Measurements from ENCODE around the gene MAD1L1. TPM values are rescaled to one million over a fixed set of nuclear protein-coding genes. Genes with fewer than 3 reads are reported as not detected.

MAD1L1 gene
- total and polyA plus RNA-seq, 7 experiments from 2014 or later: 112 to 314 (median 136) TPM

- ChIA-PET POLR2A (no interaction called here), CTCF (no interaction called here)
- Histone ChIP-seq H3K36me3 (ENCODE audit: control insufficient read depth in 2 of 3, insufficient read depth in 3 of 3, low read length in 3 of 3) (peaks cover 0 to 10% (median 0%) of the 10 kb centered on the region in 3 experiments), H3K27me3 (ENCODE audit: control insufficient read depth in 2 of 2, insufficient read depth in 2 of 2, low read length in 2 of 2) (no peaks in the 10 kb centered on the region), H3K9me3 (ENCODE audit: control insufficient read depth in 2 of 3, low read length in 3 of 3) (no peaks in the 10 kb centered on the region), H3K4me3 (ENCODE audit: low read length) (no peak overlapping the region), H3K27ac (ENCODE audit: low read depth, low read length) (no peak overlapping the region), H3K4me1 (ENCODE audit: control insufficient read depth in 2 of 2, insufficient read depth in 2 of 2, low read length in 2 of 2) (peaks cover 0 to 2% of the 10 kb centered on the region in 2 donors)
- Mint-ChIP-seq H3K4me1 (peaks cover 2 to 12% (median 9%) of the 10 kb centered on the region in 7 donors), H3K9me3 (no peaks in the 10 kb centered on the region), H3K27ac (no peak overlapping the region), H3K4me3 (no peak overlapping the region), H3K27me3 (no peaks in the 10 kb centered on the region), H3K36me3 (peaks cover 0 to 9% (median 1%) of the 10 kb centered on the region in 5 donors)
- intact Hi-C loops (cut with micrococcal nuclease): no loop called here
- no peak for DNase-seq
- ATAC-seq: no peak
Measured at GRCh38 chr7:2256306-2257045, 23.7 kb upstream of the MAD1L1 start.

GRCh38 chr7:2255145-2256139 lies 22.7 kb upstream of the MAD1L1 start:
- no peak overlapping the region for H3K4me3 Mint-ChIP-seq
- Histone ChIP-seq H3K4me1 (ENCODE audit: control insufficient read depth in 2 of 2, insufficient read depth in 2 of 2, low read length in 2 of 2) (peaks cover 0 to 2% of the 10 kb centered on the region in 2 donors), H3K27me3 (ENCODE audit: control insufficient read depth in 2 of 2, insufficient read depth in 2 of 2, low read length in 2 of 2) (no peaks in the 10 kb centered on the region), H3K27ac (ENCODE audit: low read depth, low read length) (no peak overlapping the region), H3K36me3 (ENCODE audit: control insufficient read depth in 2 of 3, insufficient read depth in 3 of 3, low read length in 3 of 3) (peaks cover 0 to 13% (median 0%) of the 10 kb centered on the region in 3 experiments), H3K4me3 (ENCODE audit: low read length) (no peak overlapping the region), H3K9me3 (ENCODE audit: control insufficient read depth in 2 of 3, low read length in 3 of 3) (no peaks in the 10 kb centered on the region)
- ChIA-PET POLR2A (no interaction called here), CTCF (no interaction called here)
- no peaks in the 10 kb centered on the region for H3K27me3 Mint-ChIP-seq
- H3K27ac Mint-ChIP-seq: no peak overlapping the region
- no peak for ATAC-seq
- peaks cover 0 to 9% (median 3%) of the 10 kb centered on the region in 5 donors for H3K36me3 Mint-ChIP-seq
- H3K4me1 Mint-ChIP-seq: peaks cover 0 to 8% (median 5%) of the 10 kb centered on the region in 7 donors
- DNase-seq: no peak
- intact Hi-C loops (cut with micrococcal nuclease): no loop called here
- H3K9me3 Mint-ChIP-seq: no peaks in the 10 kb centered on the region

- Mint-ChIP-seq H3K4me3 (no peak overlapping the region), H3K27me3 (no peaks in the 10 kb centered on the region), H3K9me3 (no peaks in the 10 kb centered on the region), H3K4me1 (peaks cover under 1 to 9% (median 1%) of the 10 kb centered on the region in 7 donors), H3K36me3 (peaks cover 0 to 9% (median 3%) of the 10 kb centered on the region in 5 donors), H3K27ac (no peak overlapping the region)
- intact Hi-C loops (cut with micrococcal nuclease): no loop called here
- ChIA-PET POLR2A (no interaction called here), CTCF (no interaction called here)
- Histone ChIP-seq H3K4me1 (ENCODE audit: control insufficient read depth in 2 of 2, insufficient read depth in 2 of 2, low read length in 2 of 2) (peaks cover under 1 to 2% of the 10 kb centered on the region in 2 donors), H3K9me3 (ENCODE audit: control insufficient read depth in 2 of 3, low read length in 3 of 3) (no peaks in the 10 kb centered on the region), H3K27me3 (ENCODE audit: control insufficient read depth in 2 of 2, insufficient read depth in 2 of 2, low read length in 2 of 2) (no peaks in the 10 kb centered on the region), H3K36me3 (ENCODE audit: control insufficient read depth in 2 of 3, insufficient read depth in 3 of 3, low read length in 3 of 3) (peaks cover 0 to 13% (median 0%) of the 10 kb centered on the region in 3 experiments), H3K27ac (ENCODE audit: low read depth, low read length) (no peak overlapping the region), H3K4me3 (ENCODE audit: low read length) (no peak overlapping the region)
- DNase-seq (no peak), ATAC-seq (no peak)
Measured at GRCh38 chr7:2254429-2255144, 21.8 kb upstream of the MAD1L1 start.

GRCh38 chr7:2253525-2254244 lies 20.9 kb upstream of the MAD1L1 start:
- no peak overlapping the region for H3K4me3 Mint-ChIP-seq
- CTCF ChIA-PET: no interaction called here
- POLR2A ChIA-PET: no interaction called here

GRCh38 chr7:2253021-2253420 lies 20.3 kb upstream of the MAD1L1 start:
- no peak overlapping the region for H3K4me3 Mint-ChIP-seq
- DNase-seq: no peak
- intact Hi-C loops (cut with micrococcal nuclease): no loop called here
- H3K36me3 ChIP-seq (ENCODE audit: control insufficient read depth in 2 of 3, insufficient read depth in 3 of 3, low read length in 3 of 3): peaks cover 0 to 13% (median 0%) of the 10 kb centered on the region in 3 experiments
- H3K27me3 Mint-ChIP-seq: no peaks in the 10 kb centered on the region
- H3K4me1 ChIP-seq (ENCODE audit: control insufficient read depth in 2 of 2, insufficient read depth in 2 of 2, low read length in 2 of 2): peaks cover 2 to 15% of the 10 kb centered on the region in 2 donors
- no peak overlapping the region for H3K27ac ChIP-seq (ENCODE audit: low read depth, low read length)
- no peaks in the 10 kb centered on the region for H3K9me3 ChIP-seq (ENCODE audit: control insufficient read depth in 2 of 3, low read length in 3 of 3)
- peaks cover 0 to 9% (median 5%) of the 10 kb centered on the region in 5 donors for H3K36me3 Mint-ChIP-seq
- ATAC-seq: no peak
- H3K4me3 ChIP-seq (ENCODE audit: low read length): no peak overlapping the region
- H3K9me3 Mint-ChIP-seq: no peaks in the 10 kb centered on the region
- peak overlapping the region in 1 of 9 donors; percentile 43 for H3K27ac Mint-ChIP-seq
- H3K4me1 Mint-ChIP-seq: peaks cover 7 to 22% (median 14%) of the 10 kb centered on the region in 7 donors
- no peaks in the 10 kb centered on the region for H3K27me3 ChIP-seq (ENCODE audit: control insufficient read depth in 2 of 2, insufficient read depth in 2 of 2, low read length in 2 of 2)
- POLR2A ChIA-PET: no interaction called here
- CTCF ChIA-PET: no interaction called here

More at GRCh38 chr7:2253525-2254244, 20.9 kb upstream of the MAD1L1 start:
- intact Hi-C loops (cut with micrococcal nuclease): no loop called here
- Mint-ChIP-seq H3K9me3 (no peaks in the 10 kb centered on the region), H3K27ac (no peak overlapping the region), H3K36me3 (peaks cover 0 to 9% (median 5%) of the 10 kb centered on the region in 5 donors), H3K27me3 (no peaks in the 10 kb centered on the region), H3K4me1 (peaks cover 7 to 18% (median 10%) of the 10 kb centered on the region in 7 donors)
- H3K9me3 ChIP-seq (ENCODE audit: control insufficient read depth in 2 of 3, low read length in 3 of 3): no peaks in the 10 kb centered on the region
- peaks cover 2 to 10% of the 10 kb centered on the region in 2 donors for H3K4me1 ChIP-seq (ENCODE audit: control insufficient read depth in 2 of 2, insufficient read depth in 2 of 2, low read length in 2 of 2)
- no peak overlapping the region for H3K27ac ChIP-seq (ENCODE audit: low read depth, low read length)
- DNase-seq (no peak), ATAC-seq (no peak)
- peaks cover 0 to 13% (median 0%) of the 10 kb centered on the region in 3 experiments for H3K36me3 ChIP-seq (ENCODE audit: control insufficient read depth in 2 of 3, insufficient read depth in 3 of 3, low read length in 3 of 3)
- H3K4me3 ChIP-seq (ENCODE audit: low read length): no peak overlapping the region
- H3K27me3 ChIP-seq (ENCODE audit: control insufficient read depth in 2 of 2, insufficient read depth in 2 of 2, low read length in 2 of 2): no peaks in the 10 kb centered on the region
